Lung (tissue), 12 donors: ENCODE results near the gene RLF. TPM values are rescaled to one million over a fixed set of nuclear protein-coding genes. Genes with fewer than 3 reads are reported as not detected.

Source experiments
- ATAC-seq: fragments of 200-7000 bp; cut with Tn5 transposase; one replicate; pipeline ENCODE4 v1.9.1; 2020; ENCODE audit warnings: moderate number of reproducible peaks; ENCODE audit not compliant: insufficient read depth, low FRiP score
- DNase-seq, 3 donors: peaks; one replicate each; pipeline ENCODE4 v3.0.0-alpha.2; 2013 to 2017
- H3K27ac ChIP-seq, 2 donors: one replicate each; pipeline ENCODE4 v1.5.1; 2013; ENCODE audit warnings: mild to moderate bottlenecking in 2 of 2, moderate library complexity in 2 of 2, control low read depth in 1 of 2, inconsistent platforms in 1 of 2, low read depth in 1 of 2, low read length in 1 of 2
- H3K27me3 ChIP-seq, 3 donors: one replicate each; pipeline ENCODE4 v1.5.1; 2013; ENCODE audit warnings: low read length in 2 of 3; ENCODE audit not compliant: control insufficient read depth in 3 of 3, insufficient read depth in 3 of 3
- H3K36me3 ChIP-seq, 4 donors: one replicate each; pipeline ENCODE4 v1.5.1; 2013; ENCODE audit warnings: low read length in 4 of 4, mild to moderate bottlenecking in 1 of 4, moderate library complexity in 1 of 4; ENCODE audit not compliant: control insufficient read depth in 4 of 4, insufficient read depth in 4 of 4
- H3K4me1 ChIP-seq, 5 donors: one replicate each; pipeline ENCODE4 v1.5.1; 2013; ENCODE audit warnings: low read length in 5 of 5, mild to moderate bottlenecking in 2 of 5, moderate library complexity in 1 of 5; ENCODE audit not compliant: control insufficient read depth in 5 of 5, insufficient read depth in 5 of 5
- H3K4me3 ChIP-seq: one replicate; pipeline ENCODE4 v1.5.1; 2013; ENCODE audit warnings: mild to moderate bottlenecking, control low read depth, moderate library complexity
- H3K9ac ChIP-seq, 2 donors: one replicate each; pipeline ENCODE4 v1.5.1; 2013; ENCODE audit warnings: low read length in 2 of 2, control low read depth in 1 of 2; ENCODE audit not compliant: insufficient read depth in 1 of 2
- H3K9me3 ChIP-seq, 4 donors: one replicate each; pipeline ENCODE4 v1.5.1; 2013; ENCODE audit warnings: low read length in 3 of 4, mild to moderate bottlenecking in 1 of 4, moderate library complexity in 1 of 4; ENCODE audit not compliant: control insufficient read depth in 4 of 4, insufficient read depth in 3 of 4
- WGBS, 2 donors: extraction: QIAGEN DNeasy Blood & Tissue Kit; methylation state at CpG; one replicate each; pipeline ENCODE4 v1.1.7; 2013; 5-methylcytosine and 5-hydroxymethylcytosine counted together
- polyA plus RNA-seq, 2 donors: library from polyadenylated mRNA; stranded (reverse); fragments of 200-250 nt; gene quantifications; one replicate each; pipeline ENCODE4 v1.2.1, GENCODE V29; 2013
- total RNA-seq, 2 donors: library from RNA; depleted of rRNA in 1 of 2; stranded (reverse); fragments of >200 nt in 1 of 2; gene quantifications; one replicate each; pipeline ENCODE4 v1.2.1, GENCODE V29; 2014 to 2021
- TF ChIP-seq, protein P1 (sequence below): IDR thresholded peaks from 2 replicates; pipeline ENCODE4 v1.5.1; 2012; ENCODE audit warnings: mild to moderate bottlenecking; ENCODE audit errors: control extremely low read depth, extremely low read depth
- donor health status: control.
- donor health status: control.
- donor health status: Bipolar disorder and iron deficiency.
- donor health status: healthy.
- donor health status: DM: yes; HTN: yes; CAD: no.

RLF gene
- total and polyA plus RNA-seq, 4 donors, result 3.5 to 43.1 (median 8.5) TPM

DNA sequence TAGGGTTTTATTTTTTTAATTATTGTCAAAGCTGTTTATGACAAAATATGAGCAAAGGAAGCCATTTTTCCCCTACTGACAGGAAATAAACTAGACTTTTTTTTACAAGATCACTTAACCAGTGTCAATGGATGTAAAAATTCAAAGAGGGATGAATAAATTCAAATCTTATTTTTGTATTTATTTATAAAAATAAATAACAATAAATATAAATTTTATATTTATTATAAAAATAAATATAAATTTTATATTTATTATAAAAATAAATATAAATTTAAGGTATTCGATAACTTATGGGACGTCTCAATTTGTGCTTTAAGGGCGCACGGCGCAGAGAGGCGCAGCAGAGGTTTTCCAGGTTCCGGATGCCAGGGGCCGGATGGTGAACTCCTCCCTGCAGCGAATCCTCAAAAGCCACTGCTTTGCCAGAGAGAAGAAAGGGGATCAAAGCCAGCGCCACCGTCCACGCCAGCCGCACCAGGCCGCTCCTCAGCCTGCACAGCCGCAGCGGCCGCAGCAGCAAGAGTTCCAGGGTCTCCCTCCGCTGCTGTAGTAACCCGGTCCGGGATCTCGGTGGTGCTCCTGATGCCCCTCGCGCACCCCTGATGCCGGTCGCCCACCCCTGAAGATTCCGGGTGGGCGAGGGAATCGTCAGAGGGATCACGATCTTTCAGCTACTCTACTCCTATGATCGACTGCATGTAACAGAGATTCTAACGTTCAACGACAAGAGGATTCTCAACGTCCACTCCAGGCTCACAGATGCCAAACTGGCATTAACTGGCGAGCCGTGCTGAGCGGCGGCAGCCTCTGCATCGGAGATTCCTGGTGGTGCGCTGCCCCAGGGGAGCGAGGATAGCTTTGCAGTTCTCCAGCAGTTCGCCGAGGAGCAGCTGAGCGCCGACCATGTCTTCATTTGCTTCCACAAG is 28.5 kb upstream of the RLF start:
- no peak overlapping the region for H3K9ac ChIP-seq
- 35 to 51% methylated on average over 44 of the region's 44 CpGs for WGBS, 2 donors
- no peak overlapping the region for H3K4me3 ChIP-seq
- H3K9me3 ChIP-seq, result no peaks in the 10 kb centered on the region
- peaks cover 0 to 12% (median 0%) of the 10 kb centered on the region in 3 donors for H3K27me3 ChIP-seq
- no peaks in the 10 kb centered on the region for H3K36me3 ChIP-seq
- DNase-seq, result peak; percentile 11 to 38 (median 35)
- H3K27ac ChIP-seq, result no peak overlapping the region
- H3K4me1 ChIP-seq, result peaks cover 0 to 6% (median 0%) of the 10 kb centered on the region in 5 donors
- TF ChIP-seq, protein P1, sequence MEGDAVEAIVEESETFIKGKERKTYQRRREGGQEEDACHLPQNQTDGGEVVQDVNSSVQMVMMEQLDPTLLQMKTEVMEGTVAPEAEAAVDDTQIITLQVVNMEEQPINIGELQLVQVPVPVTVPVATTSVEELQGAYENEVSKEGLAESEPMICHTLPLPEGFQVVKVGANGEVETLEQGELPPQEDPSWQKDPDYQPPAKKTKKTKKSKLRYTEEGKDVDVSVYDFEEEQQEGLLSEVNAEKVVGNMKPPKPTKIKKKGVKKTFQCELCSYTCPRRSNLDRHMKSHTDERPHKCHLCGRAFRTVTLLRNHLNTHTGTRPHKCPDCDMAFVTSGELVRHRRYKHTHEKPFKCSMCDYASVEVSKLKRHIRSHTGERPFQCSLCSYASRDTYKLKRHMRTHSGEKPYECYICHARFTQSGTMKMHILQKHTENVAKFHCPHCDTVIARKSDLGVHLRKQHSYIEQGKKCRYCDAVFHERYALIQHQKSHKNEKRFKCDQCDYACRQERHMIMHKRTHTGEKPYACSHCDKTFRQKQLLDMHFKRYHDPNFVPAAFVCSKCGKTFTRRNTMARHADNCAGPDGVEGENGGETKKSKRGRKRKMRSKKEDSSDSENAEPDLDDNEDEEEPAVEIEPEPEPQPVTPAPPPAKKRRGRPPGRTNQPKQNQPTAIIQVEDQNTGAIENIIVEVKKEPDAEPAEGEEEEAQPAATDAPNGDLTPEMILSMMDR, result no peak
- no peak for ATAC-seq

DNA sequence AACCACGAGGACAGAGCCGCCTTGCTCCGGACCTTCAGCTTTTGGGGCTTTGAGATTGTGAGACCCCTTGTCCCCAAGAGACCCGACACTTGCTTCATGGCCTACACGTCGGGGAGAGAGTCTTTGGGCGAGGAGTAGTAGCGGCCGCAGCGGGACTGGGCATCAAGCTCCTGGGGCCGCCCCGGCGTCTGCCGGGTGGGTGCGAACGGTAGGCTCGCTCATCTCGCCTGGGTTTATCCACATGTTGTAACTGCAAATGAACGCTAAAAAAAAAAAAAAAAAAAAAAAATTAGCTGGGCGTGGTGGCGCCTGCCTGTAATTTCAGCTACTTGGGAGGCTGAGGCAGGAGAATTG is 27.9 kb upstream of the RLF start:
- DNase-seq (no peak), ATAC-seq (no peak)
- Histone ChIP-seq H3K27ac (no peak overlapping the region), H3K36me3 (no peaks in the 10 kb centered on the region), H3K9me3 (no peaks in the 10 kb centered on the region), H3K4me3 (no peak overlapping the region), H3K9ac (no peak overlapping the region), H3K4me1 (peaks cover 0 to 6% (median 0%) of the 10 kb centered on the region in 5 donors), H3K27me3 (peaks cover 0 to 12% (median 0%) of the 10 kb centered on the region in 3 donors)
- TF ChIP-seq, protein P1, result no peak
- 70 to 84% methylated on average over 21 of the region's 21 CpGs for WGBS, 2 donors

DNA sequence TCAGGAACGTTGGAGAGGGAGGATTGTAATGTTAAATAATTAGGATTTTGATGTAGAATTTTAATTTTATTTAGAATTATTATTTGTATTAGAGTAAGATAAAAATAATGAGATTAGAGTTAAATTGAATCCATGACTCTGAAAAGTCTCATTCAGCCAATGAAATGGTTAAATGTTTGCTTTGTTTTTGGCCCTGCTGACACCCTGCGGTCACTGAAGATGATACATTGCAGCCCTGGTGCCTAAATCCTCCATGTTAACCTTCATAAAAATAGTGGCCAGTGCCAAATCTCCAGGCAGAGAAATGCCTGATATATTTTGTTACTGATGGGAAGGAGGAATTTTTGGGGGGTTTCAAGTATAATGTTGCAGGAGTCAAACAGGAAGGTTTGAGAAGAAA is 27.3 kb upstream of the RLF start:
- H3K4me3 ChIP-seq, result no peak overlapping the region
- H3K27me3 ChIP-seq, result peaks cover 0 to 12% (median 0%) of the 10 kb centered on the region in 3 donors
- DNase-seq (no peak), ATAC-seq (no peak)
- no peaks in the 10 kb centered on the region for H3K36me3 ChIP-seq
- H3K9ac ChIP-seq, result no peak overlapping the region
- H3K9me3 ChIP-seq, result no peaks in the 10 kb centered on the region
- TF ChIP-seq, protein P1, result no peak
- peaks cover 0 to 6% (median 0%) of the 10 kb centered on the region in 5 donors for H3K4me1 ChIP-seq
- 61% methylated on average over 2 of the region's 2 CpGs for WGBS, 2 donors
- no peak overlapping the region for H3K27ac ChIP-seq
